Measurements from ENCODE around the gene CYP21A2. TPM values are rescaled to one million over a fixed set of nuclear protein-coding genes. Genes with fewer than 3 reads are reported as not detected.
"Not testable (repeated sequence)": the region's sequence is repeated elsewhere in the genome, so short reads cannot be mapped to it uniquely, and the experiment has no call there.

The CYP21A2 gene
- total RNA-seq, 1 experiment from 2014 or later: 0.33 TPM

GRCh38 chr6:32053314-32053713 lies 15.1 kb downstream of the CYP21A2 start:
- H3F3A ChIP-seq (ENCODE audit: insufficient read depth, low read depth); H3K27ac ChIP-seq; H3K4me3 ChIP-seq; H3K36me3 ChIP-seq (ENCODE audit: low read depth); POLR2A ChIA-PET (ENCODE audit: unreplicated experiment); DNase-seq; BruUV-seq (replicated peaks); H3K27me3 ChIP-seq (ENCODE audit: insufficient read depth, low read depth); H3K79me2 ChIP-seq (ENCODE audit: low read depth); H3K9me2 ChIP-seq (ENCODE audit: insufficient read depth); H4K20me1 ChIP-seq (ENCODE audit: insufficient read depth); H3K4me1 ChIP-seq (replicated peaks; ENCODE audit: insufficient read depth); intact Hi-C loops (cut with micrococcal nuclease; ENCODE audit: unreplicated experiment); H3K4me2 ChIP-seq; H3K9me3 ChIP-seq (ENCODE audit: insufficient read depth, low read depth); H2AFZ ChIP-seq: not testable (repeated sequence)
- CTCF ChIA-PET: interaction anchor here (0.5 kb wide), 1 partner anchor 25 kb away, joined by 3 read pairs; no protein-coding TSS in a partner anchor

GRCh38 chr6:32055756-32056155 lies 17.5 kb downstream of the CYP21A2 start:
- H2AFZ ChIP-seq; H3K79me2 ChIP-seq (ENCODE audit: low read depth); H3K4me2 ChIP-seq; H3K27me3 ChIP-seq (ENCODE audit: insufficient read depth, low read depth); H3K4me3 ChIP-seq; intact Hi-C loops (cut with micrococcal nuclease; ENCODE audit: unreplicated experiment); H3K4me1 ChIP-seq (replicated peaks; ENCODE audit: insufficient read depth); H3F3A ChIP-seq (ENCODE audit: insufficient read depth, low read depth); H3K9me2 ChIP-seq (ENCODE audit: insufficient read depth); CTCF ChIA-PET; H3K9me3 ChIP-seq (ENCODE audit: insufficient read depth, low read depth); POLR2A ChIA-PET (ENCODE audit: unreplicated experiment); DNase-seq; BruUV-seq (replicated peaks); H4K20me1 ChIP-seq (ENCODE audit: insufficient read depth); H3K36me3 ChIP-seq (ENCODE audit: low read depth); H3K27ac ChIP-seq: not testable (repeated sequence)

- CTCF ChIA-PET: no interaction called here
- intact Hi-C loops (cut with micrococcal nuclease; ENCODE audit: unreplicated experiment): no loop called here
- BruUV-seq (replicated peaks): no TSS peak
Observed at GRCh38 chr6:32056254-32056653, 18.0 kb downstream of the CYP21A2 start.

GRCh38 chr6:32057966-32058365 lies 19.8 kb downstream of the CYP21A2 start:
- Histone ChIP-seq H3K4me2 (no peak overlapping the region), H3K36me3 (ENCODE audit: low read depth) (no peaks in the 10 kb centered on the region), H3K4me1 (replicated peaks; ENCODE audit: insufficient read depth) (no peaks in the 10 kb centered on the region), H3K9me3 (ENCODE audit: insufficient read depth, low read depth) (no peaks in the 10 kb centered on the region), H3K9me2 (ENCODE audit: insufficient read depth) (no peaks in the 10 kb centered on the region), H3K4me3 (no peak overlapping the region), H2AFZ (no peak overlapping the region), H4K20me1 (ENCODE audit: insufficient read depth) (no peaks in the 10 kb centered on the region), H3F3A (ENCODE audit: insufficient read depth, low read depth) (no peaks in the 10 kb centered on the region), H3K27ac (no peak overlapping the region), H3K27me3 (ENCODE audit: insufficient read depth, low read depth) (no peaks in the 10 kb centered on the region), H3K79me2 (ENCODE audit: low read depth) (no peaks in the 10 kb centered on the region)
- intact Hi-C loops (cut with micrococcal nuclease; ENCODE audit: unreplicated experiment): no loop called here
- BruUV-seq (replicated peaks): no TSS peak
- ChIA-PET CTCF (no interaction called here), POLR2A (ENCODE audit: unreplicated experiment) (no interaction called here)
- TF ChIP-seq CTCF (conservative IDR thresholded peaks at IDR 0.05): no peak
- TF ChIP-seq EZH2 (IDR thresholded peaks at IDR 0.05; ENCODE audit: low read depth): no peak
- DNase-seq: no peak

More at GRCh38 chr6:32056254-32056653, 18.0 kb downstream of the CYP21A2 start:
- Histone ChIP-seq H3K9me3 (ENCODE audit: insufficient read depth, low read depth) (no peaks in the 10 kb centered on the region), H3K27me3 (ENCODE audit: insufficient read depth, low read depth) (no peaks in the 10 kb centered on the region), H4K20me1 (ENCODE audit: insufficient read depth) (no peaks in the 10 kb centered on the region), H3K36me3 (ENCODE audit: low read depth) (no peaks in the 10 kb centered on the region), H3K4me1 (replicated peaks; ENCODE audit: insufficient read depth) (no peaks in the 10 kb centered on the region), H3F3A (ENCODE audit: insufficient read depth, low read depth) (no peaks in the 10 kb centered on the region), H2AFZ (no peak overlapping the region), H3K4me3 (no peak overlapping the region), H3K9me2 (ENCODE audit: insufficient read depth) (no peaks in the 10 kb centered on the region), H3K27ac (no peak overlapping the region), H3K4me2 (no peak overlapping the region), H3K79me2 (ENCODE audit: low read depth) (no peaks in the 10 kb centered on the region)
- no peak for TF ChIP-seq CTCF (conservative IDR thresholded peaks at IDR 0.05)
- TF ChIP-seq EZH2 (IDR thresholded peaks at IDR 0.05; ENCODE audit: low read depth): no peak
- DNase-seq: no peak
- POLR2A ChIA-PET (ENCODE audit: unreplicated experiment): no interaction called here

Data from PC-9 (cell line).